ENCODE results near the gene GAS7.

Gene GAS7

DNA sequence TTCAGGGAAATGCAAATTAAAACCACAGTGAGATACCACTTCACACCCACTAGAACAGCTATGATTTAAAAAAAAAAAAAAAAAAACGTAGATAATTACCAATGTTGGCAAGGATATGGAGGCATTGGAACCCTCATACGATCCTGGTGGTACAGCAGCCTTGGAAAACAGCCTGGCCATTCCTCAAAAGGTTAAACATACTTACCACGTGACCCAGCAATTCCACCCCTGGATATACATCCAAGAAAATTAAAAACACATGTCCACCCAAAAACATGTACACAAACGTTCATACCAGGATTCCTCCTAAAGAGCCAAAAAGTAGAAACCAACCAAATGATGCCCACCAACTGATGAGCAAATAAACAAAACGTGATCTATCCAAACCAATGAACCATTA is 68.1 kb downstream of the GAS7 start:
- ATAC-seq = no peak
- TF ChIP-seq, protein P1, sequence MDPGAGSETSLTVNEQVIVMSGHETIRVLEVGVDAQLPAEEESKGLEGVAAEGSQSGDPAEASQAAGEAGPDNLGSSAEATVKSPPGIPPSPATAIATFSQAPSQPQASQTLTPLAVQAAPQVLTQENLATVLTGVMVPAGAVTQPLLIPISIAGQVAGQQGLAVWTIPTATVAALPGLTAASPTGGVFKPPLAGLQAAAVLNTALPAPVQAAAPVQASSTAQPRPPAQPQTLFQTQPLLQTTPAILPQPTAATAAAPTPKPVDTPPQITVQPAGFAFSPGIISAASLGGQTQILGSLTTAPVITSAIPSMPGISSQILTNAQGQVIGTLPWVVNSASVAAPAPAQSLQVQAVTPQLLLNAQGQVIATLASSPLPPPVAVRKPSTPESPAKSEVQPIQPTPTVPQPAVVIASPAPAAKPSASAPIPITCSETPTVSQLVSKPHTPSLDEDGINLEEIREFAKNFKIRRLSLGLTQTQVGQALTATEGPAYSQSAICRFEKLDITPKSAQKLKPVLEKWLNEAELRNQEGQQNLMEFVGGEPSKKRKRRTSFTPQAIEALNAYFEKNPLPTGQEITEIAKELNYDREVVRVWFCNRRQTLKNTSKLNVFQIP (CRISPR knock-in tag; IDR thresholded peaks at IDR 0.05; ENCODE audit: borderline replicate concordance, low read depth) = no peak
- no peak for TF ChIP-seq ZC3H10 (CRISPR knock-in tag; IDR thresholded peaks at IDR 0.05)
- TF ChIP-seq ESRRG (CRISPR knock-in tag; IDR thresholded peaks at IDR 0.05) = no peak
- no peak for TF ChIP-seq ZNF70 (CRISPR knock-in tag; IDR thresholded peaks at IDR 0.05)
- no peak for TF ChIP-seq GLIS3 (CRISPR knock-in tag; IDR thresholded peaks at IDR 0.05)
- no peak for TF ChIP-seq ZFP30 (CRISPR knock-in tag; IDR thresholded peaks at IDR 0.05)
- no peak for TF ChIP-seq CSDC2 (CRISPR knock-in tag; IDR thresholded peaks at IDR 0.05)
- no peak for TF ChIP-seq TSHZ2 (CRISPR knock-in tag; IDR thresholded peaks at IDR 0.05)
- TF ChIP-seq ZNF565 (CRISPR knock-in tag; conservative IDR thresholded peaks at IDR 0.05; ENCODE audit: low read depth) = no peak
- no peak for TF ChIP-seq SNAI2 (CRISPR knock-in tag; IDR thresholded peaks at IDR 0.05)
- no peak for TF ChIP-seq ZNF8 (CRISPR knock-in tag; IDR thresholded peaks at IDR 0.05)
- no peak for TF ChIP-seq BACH2 (CRISPR knock-in tag; IDR thresholded peaks at IDR 0.05; ENCODE audit: borderline replicate concordance)
- no peak for TF ChIP-seq RARB (CRISPR knock-in tag; IDR thresholded peaks at IDR 0.05)
- no peak for TF ChIP-seq ZFP3 (CRISPR knock-in tag; IDR thresholded peaks at IDR 0.05)
- no peak for TF ChIP-seq TOX (CRISPR knock-in tag; IDR thresholded peaks at IDR 0.05; ENCODE audit: borderline replicate concordance)
- TF ChIP-seq, protein P2, sequence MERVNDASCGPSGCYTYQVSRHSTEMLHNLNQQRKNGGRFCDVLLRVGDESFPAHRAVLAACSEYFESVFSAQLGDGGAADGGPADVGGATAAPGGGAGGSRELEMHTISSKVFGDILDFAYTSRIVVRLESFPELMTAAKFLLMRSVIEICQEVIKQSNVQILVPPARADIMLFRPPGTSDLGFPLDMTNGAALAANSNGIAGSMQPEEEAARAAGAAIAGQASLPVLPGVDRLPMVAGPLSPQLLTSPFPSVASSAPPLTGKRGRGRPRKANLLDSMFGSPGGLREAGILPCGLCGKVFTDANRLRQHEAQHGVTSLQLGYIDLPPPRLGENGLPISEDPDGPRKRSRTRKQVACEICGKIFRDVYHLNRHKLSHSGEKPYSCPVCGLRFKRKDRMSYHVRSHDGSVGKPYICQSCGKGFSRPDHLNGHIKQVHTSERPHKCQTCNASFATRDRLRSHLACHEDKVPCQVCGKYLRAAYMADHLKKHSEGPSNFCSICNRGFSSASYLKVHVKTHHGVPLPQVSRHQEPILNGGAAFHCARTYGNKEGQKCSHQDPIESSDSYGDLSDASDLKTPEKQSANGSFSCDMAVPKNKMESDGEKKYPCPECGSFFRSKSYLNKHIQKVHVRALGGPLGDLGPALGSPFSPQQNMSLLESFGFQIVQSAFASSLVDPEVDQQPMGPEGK (CRISPR knock-in tag; IDR thresholded peaks at IDR 0.05; ENCODE audit: borderline replicate concordance) = no peak
- TF ChIP-seq CSRNP3 (CRISPR knock-in tag; IDR thresholded peaks at IDR 0.05) = no peak
- no peak for TF ChIP-seq ISL1 (CRISPR knock-in tag; IDR thresholded peaks at IDR 0.05)

GRCh38 chr17:10127819-10128425 is 70.5 kb downstream of the GAS7 start:
- TF ChIP-seq GLIS3 (CRISPR knock-in tag; IDR thresholded peaks at IDR 0.05) (no peak), CREB5 (CRISPR knock-in tag; IDR thresholded peaks at IDR 0.05; ENCODE audit: low read depth) (no peak), ZC3H10 (CRISPR knock-in tag; IDR thresholded peaks at IDR 0.05) (no peak), RARB (CRISPR knock-in tag; IDR thresholded peaks at IDR 0.05) (no peak), BACH2 (CRISPR knock-in tag; IDR thresholded peaks at IDR 0.05; ENCODE audit: borderline replicate concordance) (no peak), CSRNP3 (CRISPR knock-in tag; IDR thresholded peaks at IDR 0.05) (no peak), ZNF565 (CRISPR knock-in tag; conservative IDR thresholded peaks at IDR 0.05; ENCODE audit: low read depth) (no peak), ZNF8 (CRISPR knock-in tag; IDR thresholded peaks at IDR 0.05) (no peak), CSDC2 (CRISPR knock-in tag; IDR thresholded peaks at IDR 0.05) (no peak), PPARA (CRISPR knock-in tag; IDR thresholded peaks at IDR 0.05; ENCODE audit: borderline replicate concordance) (no peak), OSR1 (CRISPR knock-in tag; IDR thresholded peaks at IDR 0.05) (no peak), SNAI2 (CRISPR knock-in tag; IDR thresholded peaks at IDR 0.05) (no peak)
- no peak for ATAC-seq
